Putamen (tissue), 1 donor: ENCODE measurements around the gene CD19.
"Not testable (repeated sequence)": the region's sequence is repeated elsewhere in the genome, so short reads cannot be mapped to it uniquely, and the experiment has no call there.

ENCODE experiments used
- DNase-seq: peaks from one replicate; pipeline ENCODE4 v3.0.0-alpha.2; 2016; ENCODE audit warnings: low spot score

The CD19 gene

DNA sequence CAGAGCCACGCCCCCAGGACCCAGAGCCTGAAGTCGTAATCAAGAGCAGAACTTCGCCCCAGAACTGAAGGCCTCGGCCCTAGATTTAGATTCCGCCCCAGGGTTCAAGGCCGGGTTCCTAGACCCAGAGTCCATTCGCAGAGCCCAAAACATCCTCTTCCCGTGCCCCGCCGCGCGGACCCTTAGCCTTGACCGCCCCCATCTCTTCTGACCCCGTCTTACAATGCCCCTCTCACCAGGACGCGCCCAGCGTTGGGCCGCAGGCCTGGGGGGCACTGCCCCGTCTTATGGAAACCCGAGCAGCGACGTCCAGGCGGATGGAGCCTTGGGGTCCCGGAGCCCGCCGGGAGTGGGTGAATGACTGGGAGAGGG is 5.0 kb downstream of the CD19 start:
- DNase-seq: no peak

DNA sequence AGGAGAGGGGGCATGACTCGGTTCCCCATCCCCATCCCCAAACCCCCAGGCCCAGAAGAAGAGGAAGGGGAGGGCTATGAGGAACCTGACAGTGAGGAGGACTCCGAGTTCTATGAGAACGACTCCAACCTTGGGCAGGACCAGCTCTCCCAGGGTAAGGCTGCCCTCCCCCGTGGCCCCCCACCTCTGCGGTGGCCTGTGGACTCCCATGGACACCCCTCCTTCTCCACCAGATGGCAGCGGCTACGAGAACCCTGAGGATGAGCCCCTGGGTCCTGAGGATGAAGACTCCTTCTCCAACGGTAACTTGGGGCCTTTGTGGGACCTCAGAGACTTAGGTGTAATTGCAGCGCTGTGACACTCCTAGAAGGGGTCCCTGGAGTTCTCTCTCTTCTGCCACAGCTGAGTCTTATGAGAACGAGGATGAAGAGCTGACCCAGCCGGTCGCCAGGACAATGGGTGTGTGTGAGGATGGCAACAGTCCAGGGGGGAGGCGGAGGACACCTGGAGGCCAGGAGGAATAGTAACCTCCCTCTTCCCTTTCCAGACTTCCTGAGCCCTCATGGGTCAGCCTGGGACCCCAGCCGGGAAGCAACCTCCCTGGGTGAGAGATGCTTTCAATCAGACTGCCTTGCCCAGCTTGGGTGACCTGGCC is 5.6 kb downstream of the CD19 start:
- DNase-seq: no peak

DNA sequence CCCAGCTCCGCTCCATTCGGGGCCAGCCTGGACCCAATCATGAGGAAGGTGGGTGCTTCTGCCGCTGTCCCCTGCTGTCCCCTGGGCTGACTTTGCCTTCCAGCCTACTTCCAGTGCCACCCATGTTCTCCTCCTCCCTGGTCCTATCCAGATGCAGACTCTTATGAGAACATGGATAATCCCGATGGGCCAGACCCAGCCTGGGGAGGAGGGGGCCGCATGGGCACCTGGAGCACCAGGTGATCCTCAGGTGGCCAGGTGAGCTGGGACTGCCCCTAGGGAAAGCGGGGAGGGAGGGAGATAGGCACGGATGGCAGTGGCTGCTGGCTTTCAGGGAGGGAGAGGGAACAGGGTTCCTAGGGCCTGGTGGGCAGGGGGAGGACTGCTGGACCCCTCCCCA is 7.0 kb downstream of the CD19 start:
- no peak for DNase-seq

GRCh38 chr16:28939825-28940224 is 8.1 kb downstream of the CD19 start:
- DNase-seq: not testable (repeated sequence)

- no peak for DNase-seq
Measured at GRCh38 chr16:28943281-28943680, 11.5 kb downstream of the CD19 start.

DNA sequence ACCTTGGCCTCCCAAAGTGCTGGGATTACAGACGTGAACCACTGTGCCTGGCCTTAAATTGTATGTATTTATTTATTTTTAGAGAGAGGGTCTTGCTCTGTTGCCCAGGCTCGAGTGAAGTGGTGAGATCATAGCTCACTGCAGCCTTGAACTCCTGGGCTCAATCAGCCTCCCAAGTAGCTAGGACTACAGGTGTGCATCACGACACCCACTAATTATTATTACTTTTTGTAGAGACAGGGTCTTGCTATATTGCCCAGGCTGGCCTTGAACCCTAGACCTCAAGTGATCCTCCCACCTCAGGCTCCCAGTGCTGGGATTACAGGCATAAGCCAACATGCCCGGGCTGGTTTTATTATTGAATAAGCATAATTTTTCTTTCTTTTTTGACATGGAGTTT is 14.9 kb downstream of the CD19 start:
- DNase-seq: no peak

- DNase-seq: peak; percentile 100
Measured at GRCh38 chr16:28950648-28951409, 19.1 kb downstream of the CD19 start, which contains the start of gene NFATC2IP. Gene NFATC2IP, plus strand, starts transcription at chr16:28950937. Its CDS starts 75 bp downstream, at chr16:28951012.

GRCh38 chr16:28951410-28951943 is 19.7 kb downstream of the CD19 start:
- DNase-seq: no peak

DNA sequence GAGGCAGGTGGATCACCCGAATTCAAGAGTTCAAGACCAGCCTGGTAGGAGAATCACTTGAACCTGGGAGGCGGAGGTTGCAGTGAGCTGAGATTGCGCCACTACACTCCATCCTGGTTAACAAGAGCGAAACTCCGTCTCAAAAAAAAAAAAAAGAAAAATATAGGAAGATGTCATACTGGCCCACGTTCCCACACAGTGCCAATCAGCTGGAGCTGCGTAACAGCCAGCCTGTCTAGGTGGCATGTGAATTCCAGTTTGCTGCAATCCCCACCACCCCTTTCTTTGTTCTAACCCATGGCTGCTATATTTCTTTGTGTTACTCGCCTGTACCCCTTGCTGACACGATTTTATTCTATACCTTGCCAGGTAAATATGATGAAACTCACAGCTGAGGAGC is 26.4 kb downstream of the CD19 start:
- no peak for DNase-seq

- DNase-seq: no peak
Measured at GRCh38 chr16:28958836-28959235, 27.1 kb downstream of the CD19 start.

DNA sequence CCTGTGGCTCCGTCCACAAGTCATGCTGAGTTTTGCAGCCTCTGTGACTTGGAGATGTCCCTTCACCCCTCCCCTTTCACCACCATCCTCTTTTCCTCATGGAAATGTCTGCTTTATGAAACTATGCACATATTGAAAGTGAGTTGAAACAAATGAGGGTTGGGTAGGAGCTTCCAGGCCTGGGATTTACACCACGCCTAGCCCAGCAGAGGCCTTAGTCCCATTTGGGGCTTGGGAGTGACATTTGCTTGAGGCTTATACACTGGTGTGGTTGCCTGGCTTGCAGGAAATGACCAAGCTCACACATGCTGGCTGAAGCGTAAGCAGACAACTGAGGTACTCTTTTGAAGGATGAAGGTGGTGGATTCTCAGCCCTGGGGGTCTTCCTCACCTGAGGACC is 32.3 kb downstream of the CD19 start:
- DNase-seq: no peak

DNA sequence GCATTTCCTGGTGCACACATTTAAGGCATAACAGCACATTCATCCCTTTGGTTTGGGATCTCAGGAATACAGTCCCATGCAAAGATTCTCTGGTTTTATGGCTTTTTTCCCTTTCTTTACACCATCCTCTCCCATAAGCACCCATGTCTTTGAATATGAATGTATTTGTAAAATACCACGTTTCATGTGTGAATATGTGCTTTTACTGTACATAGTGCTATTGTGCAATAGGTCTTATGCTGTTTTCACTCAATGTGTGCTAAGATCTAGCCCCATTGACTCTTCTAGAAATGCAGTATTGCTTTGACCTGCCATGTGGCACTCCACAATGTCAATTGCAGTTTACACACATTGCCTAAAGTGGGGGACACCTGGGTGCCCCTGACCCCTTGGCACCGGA is 32.7 kb downstream of the CD19 start:
- no peak for DNase-seq

DNA sequence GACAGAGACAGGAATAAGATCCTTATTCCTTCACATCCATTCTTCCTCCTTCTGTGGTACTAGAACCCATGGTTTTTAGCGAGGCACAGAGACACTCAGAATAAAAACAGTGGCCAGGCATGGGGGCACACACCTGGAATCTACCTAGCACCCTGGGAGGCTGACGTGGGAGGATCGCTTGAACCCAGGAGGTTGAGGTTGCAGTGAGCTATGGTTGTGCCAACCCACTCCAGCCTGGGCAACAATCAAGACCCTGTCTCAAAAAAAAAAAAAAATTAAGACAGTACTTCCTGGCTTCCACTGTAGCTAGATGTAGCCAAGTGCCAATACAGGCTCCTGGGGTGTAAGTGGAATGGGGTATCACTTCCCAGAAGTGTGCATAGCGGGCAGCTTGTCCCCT is 35.4 kb downstream of the CD19 start:
- DNase-seq: no peak

DNA sequence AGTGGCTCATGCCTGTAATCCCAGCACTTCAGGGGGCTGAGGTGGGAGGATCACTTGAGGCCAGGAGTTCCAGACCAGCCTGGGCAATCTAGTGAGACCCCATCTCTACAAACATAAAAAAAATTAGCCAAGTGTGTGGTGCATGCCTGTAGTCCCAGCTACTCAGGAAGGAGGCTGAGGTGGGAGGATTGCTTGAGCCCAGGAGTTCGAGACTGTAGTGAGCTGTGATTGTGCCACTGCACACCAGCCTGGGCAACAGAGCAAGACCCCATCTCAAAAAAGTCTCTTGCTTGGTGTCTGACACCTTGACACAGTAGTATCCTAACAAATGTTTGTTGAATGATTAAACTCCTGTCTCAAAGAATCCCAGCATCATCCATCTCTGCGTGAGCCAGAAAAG is 37.9 kb downstream of the CD19 start:
- not testable (repeated sequence) for DNase-seq

- peak; percentile 66 for DNase-seq
Measured at GRCh38 chr16:28974007-28974436, 42.3 kb downstream of the CD19 start.

GRCh38 chr16:28974437-28975157 is 42.8 kb downstream of the CD19 start, which contains the start of gene SPNS1:
Gene SPNS1, plus strand, starts transcription at chr16:28974778. Its CDS starts 374 bp downstream, at chr16:28975152.
- DNase-seq: peak; percentile 95

- no peak for DNase-seq
Measured at GRCh38 chr16:28975158-28975599, 43.4 kb downstream of the CD19 start.

DNA sequence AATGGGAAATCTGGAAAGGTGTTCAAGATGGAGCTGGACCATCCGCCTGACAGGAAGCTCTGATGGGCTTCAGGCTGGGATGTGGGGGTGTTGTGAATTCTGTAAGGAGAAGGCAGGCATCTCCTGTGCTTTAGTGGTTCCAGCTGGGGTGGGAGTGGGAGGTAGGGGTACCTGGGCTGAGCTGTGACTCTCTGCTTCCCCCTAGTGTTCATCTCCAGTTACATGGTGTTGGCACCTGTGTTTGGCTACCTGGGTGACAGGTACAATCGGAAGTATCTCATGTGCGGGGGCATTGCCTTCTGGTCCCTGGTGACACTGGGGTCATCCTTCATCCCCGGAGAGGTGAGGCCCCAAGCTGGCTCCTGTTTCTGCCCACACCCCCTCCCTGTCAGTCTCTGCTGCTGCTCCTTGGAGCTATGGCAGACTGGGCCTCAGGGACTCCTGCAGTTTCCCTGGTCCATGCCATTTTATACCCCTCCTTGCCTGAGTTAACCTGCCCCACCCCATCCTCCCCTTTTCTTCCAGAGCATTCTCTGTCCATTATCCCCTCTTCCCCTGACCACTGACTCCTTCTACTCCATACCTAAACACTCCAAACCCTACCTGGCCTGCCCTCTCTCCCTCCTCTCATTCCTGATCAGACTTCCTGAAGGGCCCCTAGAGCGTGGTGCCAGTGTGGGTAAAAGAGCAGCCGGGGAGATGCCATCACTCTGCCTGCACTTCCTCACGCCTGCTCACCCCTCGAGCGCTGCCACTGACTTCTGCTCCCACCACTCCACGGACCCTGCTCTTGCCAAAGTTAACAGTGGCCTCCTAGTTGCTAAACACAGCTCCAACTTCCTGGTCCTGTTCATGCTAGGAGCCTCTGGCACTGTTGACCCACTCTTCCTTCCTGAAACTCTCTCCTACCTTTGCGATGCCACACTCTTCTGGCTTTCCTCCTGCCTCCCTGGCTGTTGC is 46.2 kb downstream of the CD19 start:
- DNase-seq: no peak

- DNase-seq: not testable (repeated sequence)
Measured at GRCh38 chr16:28980330-28980729, 48.6 kb downstream of the CD19 start.

DNA sequence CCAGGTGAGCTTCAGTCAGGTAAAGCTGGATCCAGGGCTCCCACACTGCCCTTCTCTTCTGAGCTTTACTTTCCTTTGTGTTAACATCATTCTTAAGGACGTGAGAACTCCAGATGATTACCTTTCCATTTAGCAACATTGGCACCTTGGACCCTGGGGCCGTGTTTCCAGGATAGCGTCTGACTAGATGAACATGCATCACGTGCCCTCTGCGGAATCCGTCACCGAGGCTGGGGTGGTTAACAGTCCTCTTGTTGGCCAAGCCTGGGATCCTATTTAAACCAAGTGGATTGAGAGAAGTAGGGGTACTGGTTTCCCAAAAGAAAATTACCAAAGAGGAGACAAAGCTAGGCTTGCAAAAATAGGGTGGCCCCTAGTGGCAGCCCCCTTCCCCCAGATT is 49.2 kb downstream of the CD19 start:
- DNase-seq: no peak

GRCh38 chr16:28981517-28981916 is 49.7 kb downstream of the CD19 start:
- no peak for DNase-seq
